HEK293 (cell line): ENCODE results near the gene TTC9B.

Source experiments
- CTCF ChIA-PET: fragments of 350-600 bp; formaldehyde crosslinking; extraction: SDS; loops from one replicate; lab custom pipeline; 2021; ENCODE audit warnings: antibody characterized with exemption; lab: Yijun Ruan, JAX
- POLR2A ChIA-PET: fragments of 300-600 bp; formaldehyde crosslinking; extraction: SDS; loops from one replicate; lab custom pipeline; 2020; ENCODE audit warnings: antibody characterized with exemption, inconsistent platforms; lab: Yijun Ruan, JAX
- H3K27ac ChIP-seq: fragments of 200-500 bp; sonication (Bioruptor generic); 2 replicates; pipeline ENCODE4 v1.5.1; 2014; ENCODE audit warnings: low read depth, low read length, control low read depth, inconsistent platforms; ENCODE audit errors: extremely low read depth
- H3K36me3 ChIP-seq, 2 experiments: fragments of 200-500 bp in 1 of 2; sonication (Bioruptor generic) in 1 of 2; 1 replicate in 1 of 2; 2 replicates in 1 of 2; pipeline ENCODE4 v1.5.1; 2014 to 2017; ENCODE audit warnings: inconsistent platforms in 2 of 2, low read length in 2 of 2; ENCODE audit not compliant: control insufficient read depth in 2 of 2, insufficient read depth in 1 of 2
- H3K4me1 ChIP-seq: fragments of 200-500 bp; sonication (Bioruptor generic); 2 replicates; pipeline ENCODE4 v1.5.1; 2014; ENCODE audit warnings: mild to moderate bottlenecking, low read length, inconsistent platforms; ENCODE audit not compliant: control insufficient read depth, insufficient read depth
- H3K4me3 ChIP-seq: 2 replicates; pipeline ENCODE4 v1.5.1; 2011; ENCODE audit warnings: low read depth, mild to moderate bottlenecking, control low read depth, low read length, moderate library complexity
- H3K9me3 ChIP-seq: fragments of 200-500 bp; sonication (Bioruptor generic); 2 replicates; pipeline ENCODE4 v1.5.1; 2014; ENCODE audit warnings: low read depth, low read length, inconsistent platforms; ENCODE audit not compliant: control insufficient read depth, insufficient read depth
- EGR2 ChIP-seq: fragments of 450-650 bp; formaldehyde crosslinking; IDR thresholded peaks from 2 replicates; pipeline ENCODE4 v1.5.1; 2016; ENCODE audit warnings: low read depth, missing biosample characterization, missing genetic modification characterization
- KLF1 ChIP-seq: fragments of 450-650 bp; formaldehyde crosslinking; IDR thresholded peaks from 2 replicates; pipeline ENCODE4 v1.5.1; 2016; ENCODE audit warnings: missing biosample characterization, missing genetic modification characterization
- KLF16 ChIP-seq: fragments of 450-650 bp; formaldehyde crosslinking; IDR thresholded peaks from 2 replicates; pipeline ENCODE4 v1.5.1; 2017; ENCODE audit warnings: missing biosample characterization, missing genetic modification characterization
- SP3 ChIP-seq: fragments of 450-650 bp; formaldehyde crosslinking; IDR thresholded peaks from 2 replicates; pipeline ENCODE4 v1.5.1; 2016; ENCODE audit warnings: missing biosample characterization, missing genetic modification characterization
- SP7 ChIP-seq: fragments of 450-650 bp; formaldehyde crosslinking; IDR thresholded peaks from 2 replicates; pipeline ENCODE4 v1.5.1; 2016; ENCODE audit warnings: missing biosample characterization, missing genetic modification characterization
- ZEB2 ChIP-seq: fragments of 450-650 bp; formaldehyde crosslinking; IDR thresholded peaks from 2 replicates; pipeline ENCODE4 v1.5.1; 2016; ENCODE audit warnings: missing biosample characterization, missing genetic modification characterization
- ZFHX2 ChIP-seq: fragments of 450-650 bp; formaldehyde crosslinking; conservative IDR thresholded peaks from 2 replicates; pipeline ENCODE4 v1.5.1; 2016; ENCODE audit warnings: missing biosample characterization, missing genetic modification characterization
- ZFP3 ChIP-seq: fragments of 450-650 bp; formaldehyde crosslinking; IDR thresholded peaks from 2 replicates; pipeline ENCODE4 v1.5.1; 2016; ENCODE audit warnings: low read depth, missing biosample characterization, missing genetic modification characterization
- ZNF146 ChIP-seq: fragments of 450-650 bp; formaldehyde crosslinking; IDR thresholded peaks from 2 replicates; pipeline ENCODE4 v1.5.1; 2016; ENCODE audit warnings: missing biosample characterization, missing genetic modification characterization
- ZNF24 ChIP-seq: fragments of 450-650 bp; formaldehyde crosslinking; IDR thresholded peaks from 2 replicates; pipeline ENCODE4 v1.5.1; 2016; ENCODE audit warnings: missing biosample characterization, missing genetic modification characterization
- ZNF274 ChIP-seq, 2 experiments: fragments of 200-500 bp in 1 of 2; fragments of 450-650 bp in 1 of 2; sonication (Bioruptor generic) in 1 of 2; formaldehyde crosslinking in 1 of 2; IDR thresholded peaks; 2 replicates each; pipeline versions ENCODE4 v1.5.1 to v1.6.1; 2014 to 2016; ENCODE audit warnings: borderline replicate concordance in 1 of 2, inconsistent platforms in 1 of 2, low read length in 1 of 2, missing biosample characterization in 1 of 2, missing genetic modification characterization in 1 of 2
- ZNF514 ChIP-seq: fragments of 450-650 bp; formaldehyde crosslinking; IDR thresholded peaks from 2 replicates; pipeline ENCODE4 v1.5.1; 2016; ENCODE audit warnings: missing biosample characterization, missing genetic modification characterization
- ZNF544 ChIP-seq: fragments of 450-650 bp; formaldehyde crosslinking; IDR thresholded peaks from 2 replicates; pipeline ENCODE4 v1.5.0; 2017; ENCODE audit warnings: missing biosample characterization, missing genetic modification characterization
- ZNF600 ChIP-seq: fragments of 450-650 bp; formaldehyde crosslinking; IDR thresholded peaks from 2 replicates; pipeline ENCODE4 v1.5.1; 2016; ENCODE audit warnings: missing biosample characterization, missing genetic modification characterization
- TF ChIP-seq, protein P1 (sequence below): fragments of 450-650 bp; formaldehyde crosslinking; IDR thresholded peaks from 2 replicates; pipeline ENCODE4 v1.5.1; 2016; ENCODE audit warnings: missing biosample characterization, missing genetic modification characterization
- TF ChIP-seq, protein P2 (sequence below): fragments of 450-650 bp; formaldehyde crosslinking; IDR thresholded peaks from 2 replicates; pipeline ENCODE4 v1.5.1; 2016; ENCODE audit warnings: missing biosample characterization, missing genetic modification characterization
- TF ChIP-seq, protein P3 (sequence below): fragments of 450-650 bp; formaldehyde crosslinking; IDR thresholded peaks from 2 replicates; pipeline ENCODE4 v1.5.1; 2016; ENCODE audit warnings: missing biosample characterization, missing genetic modification characterization
- TF ChIP-seq, protein P4 (sequence below): fragments of 450-650 bp; formaldehyde crosslinking; IDR thresholded peaks from 2 replicates; pipeline ENCODE4 v1.5.1; 2016; ENCODE audit warnings: missing biosample characterization, missing genetic modification characterization, low read depth
- TF ChIP-seq, protein P5 (sequence below): fragments of 450-650 bp; formaldehyde crosslinking; IDR thresholded peaks from 2 replicates; pipeline ENCODE4 v1.5.1; 2016; ENCODE audit warnings: missing biosample characterization, missing genetic modification characterization

The TTC9B gene

DNA sequence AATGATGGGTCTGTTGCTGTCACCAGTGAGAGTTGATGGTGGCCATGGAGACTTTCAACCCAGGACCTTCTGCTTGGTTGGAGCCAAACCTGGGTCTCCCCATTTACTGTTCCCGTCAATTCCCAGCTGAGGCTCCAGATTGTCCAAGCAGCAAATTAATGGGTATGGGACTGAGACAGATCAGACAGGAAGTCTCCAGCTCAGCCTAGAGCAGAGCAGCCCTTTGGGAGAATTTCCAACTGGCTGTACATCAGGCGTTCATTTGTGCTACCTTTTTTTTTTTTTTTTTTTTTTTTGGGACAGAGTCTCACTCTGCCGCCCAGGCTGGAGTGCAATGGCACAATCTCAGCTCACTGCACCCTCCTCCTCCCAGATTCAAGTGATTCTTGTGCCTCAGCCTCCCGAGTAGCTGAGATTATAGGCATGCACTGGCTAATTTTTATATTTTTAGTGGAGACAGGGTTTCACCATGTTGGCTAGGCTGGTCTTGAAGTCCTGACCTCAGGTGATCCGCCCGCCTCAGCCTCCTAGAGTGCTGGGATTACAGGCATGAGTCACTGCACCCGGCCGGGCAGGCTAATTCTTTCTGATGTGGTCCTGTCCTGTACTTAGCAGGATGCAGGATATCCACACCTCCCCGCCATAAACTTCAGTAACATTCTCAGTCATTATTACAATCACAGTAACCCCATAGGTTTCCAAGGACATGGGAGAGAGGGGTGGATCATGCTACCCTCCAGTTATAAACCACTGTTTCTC, 17.7 kb downstream of the TTC9B start (continued):
- TF ChIP-seq, protein P1, sequence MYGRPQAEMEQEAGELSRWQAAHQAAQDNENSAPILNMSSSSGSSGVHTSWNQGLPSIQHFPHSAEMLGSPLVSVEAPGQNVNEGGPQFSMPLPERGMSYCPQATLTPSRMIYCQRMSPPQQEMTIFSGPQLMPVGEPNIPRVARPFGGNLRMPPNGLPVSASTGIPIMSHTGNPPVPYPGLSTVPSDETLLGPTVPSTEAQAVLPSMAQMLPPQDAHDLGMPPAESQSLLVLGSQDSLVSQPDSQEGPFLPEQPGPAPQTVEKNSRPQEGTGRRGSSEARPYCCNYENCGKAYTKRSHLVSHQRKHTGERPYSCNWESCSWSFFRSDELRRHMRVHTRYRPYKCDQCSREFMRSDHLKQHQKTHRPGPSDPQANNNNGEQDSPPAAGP: 0 out of 2 replicates have a peak, but pooled peaks have one; percentile 29
- TF ChIP-seq ZNF514 (tag by site-specific recombination) (no peak), ZNF544 (tag by site-specific recombination) (no peak), SP7 (tag by site-specific recombination) (peak; percentile 69), ZNF600 (tag by site-specific recombination) (peak; percentile 31; the same call in 1 of the 2 replicates), ZFP3 (no peak)
- TF ChIP-seq, protein P2, sequence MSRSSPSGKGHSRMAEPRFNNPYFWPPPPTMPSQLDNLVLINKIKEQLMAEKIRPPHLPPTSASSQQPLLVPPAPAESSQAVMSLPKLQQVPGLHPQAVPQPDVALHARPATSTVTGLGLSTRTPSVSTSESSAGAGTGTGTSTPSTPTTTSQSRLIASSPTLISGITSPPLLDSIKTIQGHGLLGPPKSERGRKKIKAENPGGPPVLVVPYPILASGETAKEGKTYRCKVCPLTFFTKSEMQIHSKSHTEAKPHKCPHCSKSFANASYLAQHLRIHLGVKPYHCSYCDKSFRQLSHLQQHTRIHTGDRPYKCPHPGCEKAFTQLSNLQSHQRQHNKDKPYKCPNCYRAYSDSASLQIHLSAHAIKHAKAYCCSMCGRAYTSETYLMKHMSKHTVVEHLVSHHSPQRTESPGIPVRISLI (tag by site-specific recombination): peak; percentile 52; the same call in 1 of the 2 replicates

DNA sequence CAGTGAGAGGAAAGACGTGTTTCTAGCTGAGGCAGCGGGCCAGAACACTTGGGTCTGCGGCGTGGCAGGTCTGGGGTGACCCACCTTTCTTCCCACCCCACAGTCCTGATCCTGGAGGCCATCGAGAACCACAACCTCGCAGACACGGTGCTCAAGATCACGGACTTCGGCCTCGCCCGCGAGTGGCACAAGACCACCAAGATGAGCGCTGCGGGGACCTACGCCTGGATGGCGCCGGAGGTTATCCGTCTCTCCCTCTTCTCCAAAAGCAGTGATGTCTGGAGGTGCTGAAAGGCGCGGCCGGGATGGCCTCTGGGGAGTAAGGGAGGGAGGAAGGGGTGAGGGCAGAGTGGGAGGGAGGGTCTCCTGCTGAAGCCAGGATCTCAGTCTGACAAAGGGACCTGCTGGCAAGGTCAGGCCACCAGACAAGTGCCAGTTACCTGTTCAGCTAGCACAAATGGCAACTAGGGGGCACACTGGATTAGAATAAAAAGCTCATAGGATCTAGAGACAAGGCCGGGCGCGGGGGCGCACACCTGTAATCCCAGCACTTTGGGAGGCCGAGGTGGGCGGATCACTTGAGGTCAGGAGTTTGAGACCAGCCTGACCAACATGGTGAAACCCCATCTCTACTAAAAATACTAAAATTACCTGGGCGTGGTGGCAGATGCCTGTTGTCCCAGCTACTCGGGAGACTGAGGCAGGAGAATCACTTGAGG, 19.8 kb downstream of the TTC9B start:
- Histone ChIP-seq H3K4me3 (no peak overlapping the region), H3K9me3 (no peaks in the 10 kb centered on the region; the same call in 1 of the 2 replicates), H3K36me3 (peaks cover 16 to 84% of the 10 kb centered on the region in 2 experiments), H3K4me1 (no peaks in the 10 kb centered on the region; the same call in 1 of the 2 replicates), H3K27ac (no peak overlapping the region)
- POLR2A ChIA-PET: interaction anchor here (0.5 kb wide), 1 partner anchor 554 kb away, joined by 3 read pairs; no protein-coding TSS in a partner anchor
- TF ChIP-seq ZFHX2 (tag by site-specific recombination) (0 out of 2 replicates have a peak, but pooled peaks have one; percentile 13), EGR2 (tag by site-specific recombination) (0 out of 2 replicates have a peak, but pooled peaks have one; percentile 9), SP3 (no peak)
- CTCF ChIA-PET: interaction anchor here (1.1 to 1.6 kb wide), 4 partner anchors 8 to 33 kb away, joined by 3 to 8 read pairs (median 6); no protein-coding TSS in a partner anchor

DNA sequence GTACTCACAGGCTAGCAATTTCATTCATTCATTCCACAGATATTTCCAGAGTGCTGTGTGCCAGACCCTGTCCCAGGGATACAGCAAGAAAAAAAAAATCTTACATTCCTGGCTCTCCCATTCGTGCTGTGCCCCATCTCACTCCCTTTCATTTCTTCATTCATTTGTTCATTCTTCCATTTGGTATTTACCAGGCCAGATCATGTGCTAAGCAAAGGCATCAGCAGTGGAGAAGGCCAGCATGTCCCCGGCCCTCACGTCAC, 24.7 kb downstream of the TTC9B start:
- Histone ChIP-seq H3K4me3 (no peak overlapping the region), H3K27ac (no peak overlapping the region)
- CTCF ChIA-PET: interaction anchor here (0.5 to 0.7 kb wide), 2 partner anchors 94 to 549 kb away, joined by 3 to 4 read pairs; no protein-coding TSS in a partner anchor
- peak; percentile 82 for TF ChIP-seq ZNF24 (tag by site-specific recombination)
- no peak for TF ChIP-seq ZEB2 (tag by site-specific recombination)
- TF ChIP-seq, all 188 proteins: peak for 1
- H3K9me3 ChIP-seq: no peaks in the 10 kb centered on the region
- POLR2A ChIA-PET: interaction anchor here (0.7 to 1.2 kb wide), 2 partner anchors 46 to 223 kb away, joined by 3 to 4 read pairs; partner anchors contain the start of gene PSMC4
- H3K36me3 ChIP-seq: peaks cover 6 to 42% of the 10 kb centered on the region in 2 experiments
- H3K4me1 ChIP-seq: peaks cover 19% of the 10 kb centered on the region

DNA sequence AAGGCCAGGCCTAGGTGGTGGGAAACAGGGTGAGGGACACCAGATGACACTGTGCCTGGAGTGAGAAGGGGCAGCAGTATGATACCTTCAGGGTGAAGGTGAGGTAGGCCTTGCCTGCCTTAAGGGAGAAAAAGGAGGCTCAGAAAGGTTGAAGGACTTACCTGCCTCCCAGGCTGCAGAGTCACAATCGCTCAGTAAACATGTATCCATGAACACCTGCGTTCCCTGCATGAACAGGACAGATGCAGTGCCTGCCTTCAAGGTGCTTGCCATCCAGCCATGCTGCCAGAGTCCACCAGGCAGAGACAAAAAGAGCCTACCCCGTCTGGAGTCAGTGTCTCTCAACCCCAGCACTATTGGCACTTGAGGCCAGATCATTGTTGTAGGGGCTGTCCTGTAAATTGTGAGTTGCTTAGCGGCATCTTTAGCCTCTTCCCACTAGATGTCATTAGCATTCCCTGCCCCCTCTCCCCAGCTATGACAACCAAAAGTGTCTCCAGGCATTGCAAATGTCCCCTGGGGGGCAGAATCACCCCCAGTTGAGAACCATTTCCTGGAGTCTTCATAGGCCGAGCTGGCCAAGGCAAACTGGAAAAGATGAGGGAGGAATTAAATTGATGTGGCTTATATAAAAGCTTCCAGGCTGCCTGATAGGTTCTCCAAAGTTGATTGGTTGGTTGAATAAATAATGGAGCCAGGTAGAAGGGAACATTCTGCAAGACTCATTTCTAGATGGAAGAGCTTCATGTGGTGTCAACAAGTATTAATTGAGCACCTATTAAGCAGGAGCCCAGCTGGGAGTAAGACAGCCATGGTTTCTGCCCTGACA, 25.2 kb downstream of the TTC9B start:
- H3K4me1 ChIP-seq: peaks cover 19% of the 10 kb centered on the region
- ChIA-PET CTCF (interaction anchor here (0.5 to 0.7 kb wide), 2 partner anchors 94 to 548 kb away, joined by 3 to 4 read pairs; no protein-coding TSS in a partner anchor), POLR2A (interaction anchor here (0.7 to 1.4 kb wide), 3 partner anchors 7 to 222 kb away, joined by 3 to 10 read pairs (median 4); partner anchors contain the start of gene PSMC4)
- no peaks in the 10 kb centered on the region for H3K9me3 ChIP-seq
- H3K27ac ChIP-seq: peak overlapping the region; percentile 99
- H3K36me3 ChIP-seq: peaks cover under 1 to 36% of the 10 kb centered on the region in 2 experiments
- no peak overlapping the region for H3K4me3 ChIP-seq
- TF ChIP-seq KLF16 (tag by site-specific recombination) (no peak), ZNF146 (tag by site-specific recombination) (no peak), KLF1 (tag by site-specific recombination) (no peak), ZNF274 (IDR thresholded peaks at IDR 0.05; ENCODE audit: low read length) (no peak), ZNF274 (tag by site-specific recombination; IDR thresholded peaks at IDR 0.05; ENCODE audit: borderline replicate concordance) (no peak)
- TF ChIP-seq, protein P3, sequence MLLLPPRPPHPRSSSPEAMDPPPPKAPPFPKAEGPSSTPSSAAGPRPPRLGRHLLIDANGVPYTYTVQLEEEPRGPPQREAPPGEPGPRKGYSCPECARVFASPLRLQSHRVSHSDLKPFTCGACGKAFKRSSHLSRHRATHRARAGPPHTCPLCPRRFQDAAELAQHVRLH (tag by site-specific recombination): no peak
- TF ChIP-seq, protein P4, sequence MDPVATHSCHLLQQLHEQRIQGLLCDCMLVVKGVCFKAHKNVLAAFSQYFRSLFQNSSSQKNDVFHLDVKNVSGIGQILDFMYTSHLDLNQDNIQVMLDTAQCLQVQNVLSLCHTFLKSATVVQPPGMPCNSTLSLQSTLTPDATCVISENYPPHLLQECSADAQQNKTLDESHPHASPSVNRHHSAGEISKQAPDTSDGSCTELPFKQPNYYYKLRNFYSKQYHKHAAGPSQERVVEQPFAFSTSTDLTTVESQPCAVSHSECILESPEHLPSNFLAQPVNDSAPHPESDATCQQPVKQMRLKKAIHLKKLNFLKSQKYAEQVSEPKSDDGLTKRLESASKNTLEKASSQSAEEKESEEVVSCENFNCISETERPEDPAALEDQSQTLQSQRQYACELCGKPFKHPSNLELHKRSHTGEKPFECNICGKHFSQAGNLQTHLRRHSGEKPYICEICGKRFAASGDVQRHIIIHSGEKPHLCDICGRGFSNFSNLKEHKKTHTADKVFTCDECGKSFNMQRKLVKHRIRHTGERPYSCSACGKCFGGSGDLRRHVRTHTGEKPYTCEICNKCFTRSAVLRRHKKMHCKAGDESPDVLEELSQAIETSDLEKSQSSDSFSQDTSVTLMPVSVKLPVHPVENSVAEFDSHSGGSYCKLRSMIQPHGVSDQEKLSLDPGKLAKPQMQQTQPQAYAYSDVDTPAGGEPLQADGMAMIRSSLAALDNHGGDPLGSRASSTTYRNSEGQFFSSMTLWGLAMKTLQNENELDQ (tag by site-specific recombination): no peak
- TF ChIP-seq, protein P5, sequence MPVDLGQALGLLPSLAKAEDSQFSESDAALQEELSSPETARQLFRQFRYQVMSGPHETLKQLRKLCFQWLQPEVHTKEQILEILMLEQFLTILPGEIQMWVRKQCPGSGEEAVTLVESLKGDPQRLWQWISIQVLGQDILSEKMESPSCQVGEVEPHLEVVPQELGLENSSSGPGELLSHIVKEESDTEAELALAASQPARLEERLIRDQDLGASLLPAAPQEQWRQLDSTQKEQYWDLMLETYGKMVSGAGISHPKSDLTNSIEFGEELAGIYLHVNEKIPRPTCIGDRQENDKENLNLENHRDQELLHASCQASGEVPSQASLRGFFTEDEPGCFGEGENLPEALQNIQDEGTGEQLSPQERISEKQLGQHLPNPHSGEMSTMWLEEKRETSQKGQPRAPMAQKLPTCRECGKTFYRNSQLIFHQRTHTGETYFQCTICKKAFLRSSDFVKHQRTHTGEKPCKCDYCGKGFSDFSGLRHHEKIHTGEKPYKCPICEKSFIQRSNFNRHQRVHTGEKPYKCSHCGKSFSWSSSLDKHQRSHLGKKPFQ: no peak
